Loucy (cell line): Measurements from ENCODE around the gene PKHD1.

Experiments
- H2AFZ ChIP-seq: fragments of 200-600 bp; sonication (generic); 2 replicates; pipeline ENCODE4 v1.6.0; 2016; ENCODE audit warnings: antibody characterized with exemption, mild to moderate bottlenecking, low read length, moderate library complexity
- H3F3A ChIP-seq: fragments of 200-600 bp; 2 replicates; pipeline ENCODE4 v1.6.0; 2016; ENCODE audit warnings: antibody characterized with exemption, low read depth, mild to moderate bottlenecking
- H3K27me3 ChIP-seq: fragments of 200-600 bp; sonication (generic); 2 replicates; pipeline ENCODE4 v1.6.1; 2014; ENCODE audit warnings: low read length, mild to moderate bottlenecking; ENCODE audit not compliant: insufficient read depth, poor library complexity, severe bottlenecking
- H3K36me3 ChIP-seq: fragments of 200-600 bp; sonication (generic); 2 replicates; pipeline ENCODE4 v1.6.1; 2016; ENCODE audit warnings: low read length; ENCODE audit not compliant: insufficient read depth
- H3K4me1 ChIP-seq: fragments of 200-600 bp; sonication (generic); 2 replicates; pipeline ENCODE4 v1.5.1; 2014; ENCODE audit warnings: low read length, mild to moderate bottlenecking; ENCODE audit not compliant: insufficient read depth, poor library complexity, severe bottlenecking
- H3K4me2 ChIP-seq: fragments of 200-600 bp; sonication (generic); 2 replicates; pipeline ENCODE4 v1.6.0; 2014; ENCODE audit warnings: antibody characterized with exemption, low read length, low read depth, mild to moderate bottlenecking; ENCODE audit not compliant: poor library complexity, severe bottlenecking
- H3K4me3 ChIP-seq: fragments of 200-600 bp; sonication (generic); 2 replicates; pipeline ENCODE4 v1.5.1; 2014; ENCODE audit warnings: low read length, mild to moderate bottlenecking, mixed read lengths; ENCODE audit not compliant: poor library complexity, severe bottlenecking
- H3K79me2 ChIP-seq: fragments of 200-600 bp; sonication (generic); 2 replicates; pipeline ENCODE4 v1.6.1; 2014; ENCODE audit warnings: low read length; ENCODE audit not compliant: insufficient read depth
- H3K9ac ChIP-seq: fragments of 200-600 bp; sonication (generic); 2 replicates; pipeline ENCODE4 v1.6.0; 2014; ENCODE audit warnings: mild to moderate bottlenecking, low read depth, low read length, moderate library complexity; ENCODE audit not compliant: poor library complexity, severe bottlenecking
- H3K9me2 ChIP-seq: fragments of 200-600 bp; sonication (generic); replicated peaks from 2 replicates; pipeline ENCODE4 v1.6.1; 2016; ENCODE audit warnings: low read depth, low read length, mixed read lengths
- H3K9me3 ChIP-seq: fragments of 200-600 bp; sonication (generic); 2 replicates; pipeline ENCODE4 v1.6.1; 2014; ENCODE audit warnings: mild to moderate bottlenecking, antibody characterized with exemption, low read length, low read depth; ENCODE audit not compliant: insufficient read depth
- H4K20me1 ChIP-seq: fragments of 200-600 bp; sonication (generic); 2 replicates; pipeline ENCODE4 v1.6.0; 2014; ENCODE audit warnings: antibody characterized with exemption, low read length, mild to moderate bottlenecking; ENCODE audit not compliant: insufficient read depth, poor library complexity, severe bottlenecking
- EZH2phosphoT487 ChIP-seq: fragments of 200-600 bp; IDR thresholded peaks from 2 replicates; pipeline ENCODE4 v1.6.1; 2018; ENCODE audit warnings: antibody characterized with exemption, mild to moderate bottlenecking, moderate library complexity, borderline replicate concordance
- TF ChIP-seq, protein P1 (sequence below): fragments of 200-600 bp; sonication (generic); conservative IDR thresholded peaks from 2 replicates; pipeline ENCODE4 v1.5.1; 2014; ENCODE audit warnings: mild to moderate bottlenecking, antibody characterized with exemption, low read length

The PKHD1 gene

DNA sequence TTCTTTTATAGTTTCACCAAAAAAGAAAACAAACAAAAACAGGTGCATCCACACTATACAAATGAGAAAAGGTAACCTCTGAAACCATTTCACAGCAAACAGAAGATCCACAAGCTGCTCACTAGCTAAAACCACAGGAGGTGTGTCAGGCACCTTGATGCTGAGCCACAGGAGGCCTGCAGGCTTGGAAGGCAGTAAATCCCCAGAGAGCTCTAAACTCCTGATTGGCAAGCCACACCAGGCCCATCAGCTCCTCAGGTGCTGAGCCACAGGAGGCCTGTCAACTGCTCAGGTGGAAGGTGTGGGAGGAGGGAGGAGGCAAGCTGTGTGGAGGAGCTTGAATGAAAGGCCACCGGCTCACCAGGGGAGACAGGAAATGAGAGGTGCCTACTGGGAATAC, 273.0 kb downstream of the PKHD1 start:
- no peaks in the 10 kb centered on the region for H4K20me1 ChIP-seq
- H3K9ac ChIP-seq, result no peak overlapping the region
- no peaks in the 10 kb centered on the region for H3K27me3 ChIP-seq
- H3K79me2 ChIP-seq, result no peaks in the 10 kb centered on the region
- TF ChIP-seq, protein P1, sequence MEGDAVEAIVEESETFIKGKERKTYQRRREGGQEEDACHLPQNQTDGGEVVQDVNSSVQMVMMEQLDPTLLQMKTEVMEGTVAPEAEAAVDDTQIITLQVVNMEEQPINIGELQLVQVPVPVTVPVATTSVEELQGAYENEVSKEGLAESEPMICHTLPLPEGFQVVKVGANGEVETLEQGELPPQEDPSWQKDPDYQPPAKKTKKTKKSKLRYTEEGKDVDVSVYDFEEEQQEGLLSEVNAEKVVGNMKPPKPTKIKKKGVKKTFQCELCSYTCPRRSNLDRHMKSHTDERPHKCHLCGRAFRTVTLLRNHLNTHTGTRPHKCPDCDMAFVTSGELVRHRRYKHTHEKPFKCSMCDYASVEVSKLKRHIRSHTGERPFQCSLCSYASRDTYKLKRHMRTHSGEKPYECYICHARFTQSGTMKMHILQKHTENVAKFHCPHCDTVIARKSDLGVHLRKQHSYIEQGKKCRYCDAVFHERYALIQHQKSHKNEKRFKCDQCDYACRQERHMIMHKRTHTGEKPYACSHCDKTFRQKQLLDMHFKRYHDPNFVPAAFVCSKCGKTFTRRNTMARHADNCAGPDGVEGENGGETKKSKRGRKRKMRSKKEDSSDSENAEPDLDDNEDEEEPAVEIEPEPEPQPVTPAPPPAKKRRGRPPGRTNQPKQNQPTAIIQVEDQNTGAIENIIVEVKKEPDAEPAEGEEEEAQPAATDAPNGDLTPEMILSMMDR, result no peak
- TF ChIP-seq EZH2phosphoT487, result no peak
- no peaks in the 10 kb centered on the region for H3K9me2 ChIP-seq
- no peaks in the 10 kb centered on the region for H3F3A ChIP-seq
- no peaks in the 10 kb centered on the region for H3K9me3 ChIP-seq
- no peak overlapping the region for H2AFZ ChIP-seq
- no peak overlapping the region for H3K4me3 ChIP-seq
- H3K36me3 ChIP-seq, result no peaks in the 10 kb centered on the region
- no peak overlapping the region for H3K4me2 ChIP-seq
- H3K4me1 ChIP-seq, result no peaks in the 10 kb centered on the region

DNA sequence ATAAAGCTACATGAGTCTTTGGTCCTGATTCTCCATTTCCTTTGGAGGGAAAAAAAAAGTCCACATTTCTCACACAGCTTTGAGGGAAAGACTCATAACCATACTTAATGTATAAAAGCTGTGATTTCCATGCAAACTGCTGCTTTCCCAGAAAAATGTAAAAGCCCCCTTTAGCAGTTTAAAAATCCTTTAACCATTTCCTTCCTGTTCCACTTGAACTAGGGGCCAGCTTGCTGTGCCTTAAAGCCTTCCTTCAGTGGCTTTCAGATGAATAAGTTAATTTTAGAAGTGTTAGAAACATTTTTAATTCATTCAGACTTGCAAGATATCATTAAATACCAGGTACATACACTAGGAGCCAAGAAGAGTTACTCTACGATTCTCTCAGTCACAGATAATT, 273.5 kb downstream of the PKHD1 start:
- Histone ChIP-seq H4K20me1 (no peaks in the 10 kb centered on the region), H3K79me2 (no peaks in the 10 kb centered on the region), H3K4me3 (no peak overlapping the region), H3K4me1 (no peaks in the 10 kb centered on the region), H3K27me3 (no peaks in the 10 kb centered on the region), H3F3A (no peaks in the 10 kb centered on the region), H2AFZ (no peak overlapping the region), H3K4me2 (no peak overlapping the region), H3K9me3 (no peaks in the 10 kb centered on the region), H3K9ac (no peak overlapping the region), H3K36me3 (no peaks in the 10 kb centered on the region), H3K9me2 (no peaks in the 10 kb centered on the region)
- TF ChIP-seq, protein P1, result no peak
- no peak for TF ChIP-seq EZH2phosphoT487

DNA sequence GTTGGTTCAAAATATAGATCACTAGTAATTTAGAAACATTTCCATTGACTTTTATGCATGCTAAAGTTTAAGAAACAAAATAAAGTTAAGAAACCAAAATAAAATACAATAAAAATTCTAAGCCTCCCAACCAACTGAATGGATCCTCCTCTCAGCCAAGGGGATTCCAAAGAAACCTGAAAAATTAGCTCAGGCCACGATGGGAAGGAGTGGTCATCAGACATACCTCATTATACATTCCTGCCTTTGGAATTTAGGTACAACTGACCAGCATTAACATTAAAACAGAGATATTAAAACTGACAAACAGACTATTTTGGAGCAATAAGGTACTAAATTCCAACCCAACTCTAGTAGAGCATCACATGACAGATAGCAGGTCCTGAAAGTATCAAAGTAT, 275.2 kb downstream of the PKHD1 start:
- Histone ChIP-seq H3K9me3 (no peaks in the 10 kb centered on the region), H4K20me1 (no peaks in the 10 kb centered on the region), H3K9me2 (no peaks in the 10 kb centered on the region), H3K4me2 (no peak overlapping the region), H3K36me3 (no peaks in the 10 kb centered on the region), H3K9ac (no peak overlapping the region), H3F3A (no peaks in the 10 kb centered on the region), H3K79me2 (no peaks in the 10 kb centered on the region), H3K4me1 (no peaks in the 10 kb centered on the region), H2AFZ (no peak overlapping the region), H3K27me3 (no peaks in the 10 kb centered on the region), H3K4me3 (no peak overlapping the region)
- TF ChIP-seq, protein P1, result no peak
- TF ChIP-seq EZH2phosphoT487, result no peak
